ENCODE measurements around the gene SLC34A2. TPM values are rescaled to one million over a fixed set of nuclear protein-coding genes. Genes with fewer than 3 reads are reported as not detected.

Gene SLC34A2, protein sequence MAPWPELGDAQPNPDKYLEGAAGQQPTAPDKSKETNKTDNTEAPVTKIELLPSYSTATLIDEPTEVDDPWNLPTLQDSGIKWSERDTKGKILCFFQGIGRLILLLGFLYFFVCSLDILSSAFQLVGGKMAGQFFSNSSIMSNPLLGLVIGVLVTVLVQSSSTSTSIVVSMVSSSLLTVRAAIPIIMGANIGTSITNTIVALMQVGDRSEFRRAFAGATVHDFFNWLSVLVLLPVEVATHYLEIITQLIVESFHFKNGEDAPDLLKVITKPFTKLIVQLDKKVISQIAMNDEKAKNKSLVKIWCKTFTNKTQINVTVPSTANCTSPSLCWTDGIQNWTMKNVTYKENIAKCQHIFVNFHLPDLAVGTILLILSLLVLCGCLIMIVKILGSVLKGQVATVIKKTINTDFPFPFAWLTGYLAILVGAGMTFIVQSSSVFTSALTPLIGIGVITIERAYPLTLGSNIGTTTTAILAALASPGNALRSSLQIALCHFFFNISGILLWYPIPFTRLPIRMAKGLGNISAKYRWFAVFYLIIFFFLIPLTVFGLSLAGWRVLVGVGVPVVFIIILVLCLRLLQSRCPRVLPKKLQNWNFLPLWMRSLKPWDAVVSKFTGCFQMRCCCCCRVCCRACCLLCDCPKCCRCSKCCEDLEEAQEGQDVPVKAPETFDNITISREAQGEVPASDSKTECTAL
- 0.05 TPM in 3 of 5 replicates, not detected in the others for total RNA-seq (2022; extraction: Qiagen RNA extraction; ENCODE audit: low read depth)

DNA sequence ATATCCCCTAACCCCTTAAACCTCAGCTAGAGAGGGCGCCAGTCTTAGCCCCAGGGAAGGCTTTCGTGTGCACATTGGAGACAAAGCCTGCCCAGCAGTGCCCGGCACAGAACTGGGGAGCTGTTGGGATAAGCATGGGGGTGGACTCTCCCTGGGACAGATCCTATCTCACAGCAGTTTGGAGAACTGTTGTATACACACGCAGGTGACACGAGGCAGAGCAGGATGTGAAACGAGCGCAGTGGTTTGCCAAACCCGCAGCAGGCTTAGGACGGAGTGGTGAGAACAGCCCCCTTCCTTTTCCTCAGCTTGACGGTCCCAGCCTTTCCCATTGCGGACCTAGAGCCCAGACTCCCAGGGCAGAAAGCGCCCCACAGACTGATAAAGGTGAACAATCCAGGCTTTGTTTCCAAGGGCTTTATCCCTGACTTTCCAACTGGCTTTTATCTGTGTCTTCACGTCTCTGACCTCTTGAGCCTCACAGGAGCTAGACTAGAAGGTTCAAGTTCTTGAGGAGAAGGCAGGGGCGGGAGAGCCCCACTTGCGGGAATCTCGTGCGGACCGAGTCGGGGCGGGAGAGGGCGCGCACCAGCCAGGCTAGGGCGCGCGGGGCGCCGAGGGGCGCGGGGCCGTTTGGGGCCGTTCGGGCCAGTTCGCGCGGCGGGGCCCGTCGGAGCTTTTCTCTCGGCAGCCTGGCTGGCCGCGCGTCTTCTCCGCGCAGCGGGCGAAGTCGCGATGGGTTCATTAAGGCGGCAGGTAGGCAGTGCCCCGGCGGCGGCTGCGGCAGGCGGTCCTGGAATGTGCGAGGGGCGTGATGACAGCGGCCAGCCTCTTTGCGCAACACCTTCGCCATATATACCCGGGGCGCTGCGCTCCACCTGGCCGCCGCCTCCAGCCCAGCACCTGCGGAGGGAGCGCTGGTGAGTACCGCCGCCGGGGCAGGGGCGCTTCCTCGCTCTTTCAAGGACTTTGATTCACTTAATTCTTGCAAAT is at the start of gene SLC34A2:
Gene SLC34A2 (plus strand): TSS at position 881 of the 993 bp plus-strand sequence. CDS start 6,650 bp downstream, outside the sequence.

Other genes starting within 250 kb of the SLC34A2 start
- gene SEL1L3, start 207.1 kb downstream of the SLC34A2 start, total RNA-seq (2022; extraction: Qiagen RNA extraction; ENCODE audit: low read depth) = 23.4 to 25.2 TPM (median 24.9 TPM) in 5 replicates

Measured in A549 treated with RU486 at 1 μM for 4 hours (cell line).